MM.1S (cell line): ENCODE measurements around the gene SMG7.

Experiments used
- DNase-seq: peaks from one replicate; pipeline ENCODE4 v3.0.0-alpha.2; 2015
- H2AFZ ChIP-seq: fragments of 300-600 bp; sonication (generic); 2 replicates; pipeline ENCODE4 v1.6.0; 2016; ENCODE audit warnings: antibody characterized with exemption, low read length
- H3F3A ChIP-seq: fragments of 300-600 bp; sonication (generic); 2 replicates; pipeline ENCODE4 v1.6.1; 2016; ENCODE audit warnings: mild to moderate bottlenecking, antibody characterized with exemption, low read length, moderate library complexity, mixed read lengths; ENCODE audit not compliant: insufficient read depth
- H3K27ac ChIP-seq: fragments of 300-600 bp; sonication (generic); 2 replicates; pipeline ENCODE4 v1.5.1; 2016; ENCODE audit warnings: mild to moderate bottlenecking, low read length
- H3K27me3 ChIP-seq: fragments of 300-600 bp; sonication (generic); replicated peaks from 2 replicates; pipeline ENCODE4 v1.6.0; 2016; ENCODE audit warnings: low read length; ENCODE audit not compliant: insufficient read depth
- H3K36me3 ChIP-seq: fragments of 300-600 bp; sonication (generic); replicated peaks from 2 replicates; pipeline ENCODE4 v1.6.1; 2016; ENCODE audit warnings: mild to moderate bottlenecking, low read length, mixed read lengths; ENCODE audit not compliant: insufficient read depth
- H3K4me1 ChIP-seq: fragments of 300-600 bp; sonication (generic); 2 replicates; pipeline ENCODE4 v1.6.1; 2016; ENCODE audit warnings: low read length, mixed read lengths
- H3K4me2 ChIP-seq: fragments of 300-600 bp; sonication (generic); 2 replicates; pipeline ENCODE4 v1.6.0; 2016; ENCODE audit warnings: low read depth, low read length
- H3K4me3 ChIP-seq: fragments of 300-600 bp; sonication (generic); 2 replicates; pipeline ENCODE4 v1.5.1; 2016; ENCODE audit warnings: low read length, mixed read lengths
- H3K79me2 ChIP-seq: fragments of 300-600 bp; sonication (generic); 2 replicates; pipeline ENCODE4 v1.6.1; 2016; ENCODE audit warnings: mixed run types, low read length, mixed read lengths
- H3K9ac ChIP-seq: fragments of 300-600 bp; sonication (generic); 2 replicates; pipeline ENCODE4 v1.6.1; 2016; ENCODE audit warnings: low read length, mixed read lengths
- H3K9me2 ChIP-seq: fragments of 300-600 bp; sonication (generic); replicated peaks from 2 replicates; pipeline ENCODE4 v1.6.1; 2016; ENCODE audit warnings: mild to moderate bottlenecking, low read length, mixed read lengths; ENCODE audit not compliant: insufficient read depth
- H3K9me3 ChIP-seq: fragments of 300-600 bp; sonication (generic); replicated peaks from 2 replicates; pipeline ENCODE4 v1.6.1; 2016; ENCODE audit warnings: mild to moderate bottlenecking, low read length, mixed read lengths; ENCODE audit not compliant: insufficient read depth
- H4K20me1 ChIP-seq: fragments of 300-600 bp; sonication (generic); 2 replicates; pipeline ENCODE4 v1.6.1; 2016; ENCODE audit warnings: mild to moderate bottlenecking, low read length, moderate library complexity, mixed read lengths; ENCODE audit not compliant: insufficient read depth
- EZH2 ChIP-seq: fragments of 300-600 bp; sonication (generic); optimal IDR thresholded peaks from 2 replicates; pipeline ENCODE3; 2017; ENCODE audit warnings: low read depth, mild to moderate bottlenecking, antibody characterized with exemption, low read length, mixed read lengths
- EZH2phosphoT487 ChIP-seq: fragments of 300-600 bp; sonication (generic); IDR thresholded peaks from 2 replicates; pipeline ENCODE4 v1.6.1; 2018; ENCODE audit warnings: antibody characterized with exemption, low read length
- TF ChIP-seq, protein P1 (sequence below): fragments of 300-600 bp; sonication (generic); IDR thresholded peaks from 2 replicates; pipeline ENCODE4 v1.5.1; 2016; ENCODE audit warnings: antibody characterized with exemption, low read length, mixed read lengths

SMG7 gene

DNA sequence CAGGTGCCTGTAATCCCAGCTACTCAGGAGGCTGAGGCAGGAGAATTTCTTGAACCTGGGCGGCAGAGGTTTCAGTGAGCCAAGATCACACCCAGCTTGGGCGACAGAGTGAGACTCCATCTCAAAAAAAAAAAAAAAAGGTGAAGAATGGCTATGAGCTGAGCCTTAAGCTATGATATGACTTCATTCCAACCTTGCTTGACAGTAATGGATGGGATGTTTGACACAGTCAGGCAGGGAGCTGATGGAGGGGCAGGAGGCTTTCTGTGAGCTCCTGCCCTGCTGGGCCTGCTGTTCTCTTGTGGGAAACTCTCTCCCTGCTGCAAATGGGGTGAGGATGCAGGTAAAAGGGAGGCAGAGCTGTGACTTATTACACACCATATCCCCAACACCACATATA, 90.4 kb downstream of the SMG7 start:
- Histone ChIP-seq H3K4me2 (no peak overlapping the region), H3K9me3 (no peaks in the 10 kb centered on the region), H2AFZ (no peak overlapping the region), H3K9ac (no peak overlapping the region), H3K9me2 (no peaks in the 10 kb centered on the region), H3F3A (no peaks in the 10 kb centered on the region), H3K36me3 (no peaks in the 10 kb centered on the region), H3K4me3 (no peak overlapping the region), H3K79me2 (no peaks in the 10 kb centered on the region), H3K27ac (no peak overlapping the region), H4K20me1 (no peaks in the 10 kb centered on the region), H3K4me1 (peaks cover 5% of the 10 kb centered on the region; the same call in 1 of the 2 replicates), H3K27me3 (no peaks in the 10 kb centered on the region)
- no peak for TF ChIP-seq EZH2phosphoT487
- TF ChIP-seq, protein P1, sequence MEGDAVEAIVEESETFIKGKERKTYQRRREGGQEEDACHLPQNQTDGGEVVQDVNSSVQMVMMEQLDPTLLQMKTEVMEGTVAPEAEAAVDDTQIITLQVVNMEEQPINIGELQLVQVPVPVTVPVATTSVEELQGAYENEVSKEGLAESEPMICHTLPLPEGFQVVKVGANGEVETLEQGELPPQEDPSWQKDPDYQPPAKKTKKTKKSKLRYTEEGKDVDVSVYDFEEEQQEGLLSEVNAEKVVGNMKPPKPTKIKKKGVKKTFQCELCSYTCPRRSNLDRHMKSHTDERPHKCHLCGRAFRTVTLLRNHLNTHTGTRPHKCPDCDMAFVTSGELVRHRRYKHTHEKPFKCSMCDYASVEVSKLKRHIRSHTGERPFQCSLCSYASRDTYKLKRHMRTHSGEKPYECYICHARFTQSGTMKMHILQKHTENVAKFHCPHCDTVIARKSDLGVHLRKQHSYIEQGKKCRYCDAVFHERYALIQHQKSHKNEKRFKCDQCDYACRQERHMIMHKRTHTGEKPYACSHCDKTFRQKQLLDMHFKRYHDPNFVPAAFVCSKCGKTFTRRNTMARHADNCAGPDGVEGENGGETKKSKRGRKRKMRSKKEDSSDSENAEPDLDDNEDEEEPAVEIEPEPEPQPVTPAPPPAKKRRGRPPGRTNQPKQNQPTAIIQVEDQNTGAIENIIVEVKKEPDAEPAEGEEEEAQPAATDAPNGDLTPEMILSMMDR = no peak
- TF ChIP-seq EZH2 = no peak
- no peak for DNase-seq

DNA sequence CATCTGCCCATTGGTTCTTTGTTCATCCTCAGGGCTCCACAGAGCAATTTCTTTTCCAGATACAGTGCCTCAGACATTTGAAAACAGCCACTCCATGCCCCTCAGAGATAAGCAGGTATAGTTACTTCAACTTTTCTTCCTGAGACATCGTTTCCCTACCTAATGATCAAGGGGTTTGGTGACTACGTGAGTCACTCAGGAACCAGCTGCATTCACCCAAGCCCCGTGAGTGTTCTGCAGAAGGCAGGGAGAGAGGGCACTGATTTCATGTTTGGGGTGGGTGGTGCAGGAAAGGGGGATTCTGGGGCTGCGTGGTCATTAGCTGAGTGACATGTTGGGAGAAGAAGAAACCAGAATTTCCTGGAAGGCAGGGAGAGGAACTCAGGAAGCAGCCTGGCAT, 93.0 kb downstream of the SMG7 start:
- H3K27me3 ChIP-seq = no peaks in the 10 kb centered on the region
- H3K4me1 ChIP-seq = peaks cover 5% of the 10 kb centered on the region; the same call in 1 of the 2 replicates
- no peak overlapping the region for H3K27ac ChIP-seq
- H3K4me2 ChIP-seq = no peak overlapping the region
- H4K20me1 ChIP-seq = no peaks in the 10 kb centered on the region
- no peak overlapping the region for H3K4me3 ChIP-seq
- no peak for DNase-seq
- TF ChIP-seq EZH2phosphoT487 = no peak
- no peak for TF ChIP-seq EZH2
- TF ChIP-seq, protein P1 = no peak
- H2AFZ ChIP-seq = no peak overlapping the region
- H3K79me2 ChIP-seq = no peaks in the 10 kb centered on the region
- H3K9ac ChIP-seq = no peak overlapping the region
- no peaks in the 10 kb centered on the region for H3K36me3 ChIP-seq
- no peaks in the 10 kb centered on the region for H3K9me3 ChIP-seq
- no peaks in the 10 kb centered on the region for H3F3A ChIP-seq
- no peaks in the 10 kb centered on the region for H3K9me2 ChIP-seq

DNA sequence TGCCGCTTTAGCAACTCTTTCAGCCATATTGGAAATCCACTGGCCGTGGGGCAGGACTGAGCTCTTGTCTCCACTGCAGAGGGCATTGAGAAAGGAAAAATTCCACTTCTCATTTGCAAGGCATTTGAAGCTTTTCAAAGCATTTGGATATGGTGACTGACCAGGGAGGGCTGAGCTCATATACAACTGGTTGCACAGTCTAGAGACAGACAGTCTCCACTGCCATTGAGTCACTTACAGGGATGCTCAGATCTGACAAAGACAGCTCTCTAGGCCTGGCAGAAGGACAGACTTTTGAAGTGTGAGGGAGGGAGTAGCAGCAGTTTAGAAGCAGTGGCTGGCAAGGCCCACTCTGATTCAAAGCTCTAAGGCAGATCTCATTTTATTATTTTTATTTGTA, 93.7 kb downstream of the SMG7 start:
- H3K9me3 ChIP-seq = no peaks in the 10 kb centered on the region
- TF ChIP-seq EZH2 = no peak
- TF ChIP-seq EZH2phosphoT487 = no peak
- TF ChIP-seq, protein P1 = no peak
- no peaks in the 10 kb centered on the region for H4K20me1 ChIP-seq
- no peaks in the 10 kb centered on the region for H3K79me2 ChIP-seq
- no peak overlapping the region for H3K4me2 ChIP-seq
- H3K27ac ChIP-seq = no peak overlapping the region
- H2AFZ ChIP-seq = no peak overlapping the region
- H3K9me2 ChIP-seq = no peaks in the 10 kb centered on the region
- no peaks in the 10 kb centered on the region for H3K36me3 ChIP-seq
- H3K9ac ChIP-seq = no peak overlapping the region
- DNase-seq = no peak
- H3K4me1 ChIP-seq = peaks cover 5% of the 10 kb centered on the region; the same call in 1 of the 2 replicates
- H3F3A ChIP-seq = no peaks in the 10 kb centered on the region
- no peak overlapping the region for H3K4me3 ChIP-seq
- no peaks in the 10 kb centered on the region for H3K27me3 ChIP-seq
